GM18511 (cell line): ENCODE results near the gene NXT1.

Experiments
- ATAC-seq: cut with Tn5 transposase; IDR thresholded peaks from one replicate; pipeline ENCODE4 v1.9.1; 2021; ENCODE audit warnings: mild to moderate bottlenecking, moderate library complexity; ENCODE audit not compliant: unreplicated experiment

NXT1 gene

DNA sequence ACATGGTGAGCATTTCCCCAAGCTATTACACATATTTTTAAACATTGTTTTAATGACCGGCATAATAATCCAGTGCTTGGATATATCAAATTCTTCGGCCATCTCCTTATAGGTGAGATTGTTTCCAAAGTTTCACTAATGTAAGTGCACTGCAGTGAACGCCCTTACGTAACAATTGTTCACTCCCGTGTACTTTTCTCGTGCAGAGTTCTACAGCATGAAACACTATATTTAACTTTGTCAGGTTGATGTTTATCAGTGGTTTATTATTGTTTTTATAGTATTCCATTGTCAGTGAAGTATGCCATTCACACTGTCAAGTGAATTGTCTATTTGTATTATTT is 7.9 kb downstream of the NXT1 start:
- no peak for ATAC-seq

DNA sequence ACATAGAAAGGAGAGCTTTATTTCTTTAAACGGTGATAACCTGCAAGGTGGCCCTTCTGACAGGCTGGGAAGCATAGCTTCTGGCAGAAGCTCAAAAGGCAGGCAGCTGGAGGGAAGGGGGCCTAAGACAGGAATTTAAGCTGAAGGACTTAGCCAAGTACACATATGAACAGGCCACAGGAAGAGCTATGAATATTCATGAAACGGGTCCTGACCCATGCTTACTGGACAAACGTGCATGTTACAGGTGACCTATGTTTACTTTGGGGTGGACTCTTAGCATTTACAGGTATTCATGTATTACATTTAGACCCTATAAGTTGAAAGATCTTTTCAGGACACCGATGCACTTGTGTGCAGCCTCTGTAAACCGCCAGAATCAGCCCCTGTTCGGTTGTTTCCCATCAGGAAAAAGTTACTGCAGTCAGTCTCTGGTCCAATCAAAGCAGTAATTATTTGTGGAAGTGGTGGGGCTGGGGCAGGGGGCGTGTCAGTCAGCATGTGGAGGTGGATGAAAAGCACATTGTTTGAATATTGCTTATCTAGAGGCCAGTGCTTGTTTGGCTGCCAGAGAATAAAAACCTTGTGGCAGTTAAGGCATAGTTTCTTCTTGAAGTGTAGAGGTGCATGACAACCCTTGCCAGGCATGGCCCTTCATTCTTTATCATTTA is 8.5 kb downstream of the NXT1 start:
- ATAC-seq, result no peak

DNA sequence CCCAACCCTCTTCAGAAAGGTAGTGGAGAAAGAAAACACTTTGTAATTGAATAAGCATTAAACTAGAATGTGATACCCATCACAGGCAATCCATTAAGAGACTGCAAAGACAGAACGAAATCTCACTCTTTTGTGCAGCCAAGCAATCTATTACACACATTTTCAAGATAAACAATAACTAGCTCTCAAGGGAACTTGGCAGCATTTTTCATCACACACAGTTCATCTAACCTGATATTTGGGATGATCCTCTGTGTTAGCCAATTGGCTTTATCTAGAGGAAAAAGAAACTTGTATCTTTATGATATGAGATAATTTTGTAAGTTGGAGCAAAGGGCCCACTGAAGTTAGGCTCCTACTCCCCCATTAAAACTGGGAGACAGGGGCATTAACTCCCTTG is 9.9 kb downstream of the NXT1 start:
- no peak for ATAC-seq

DNA sequence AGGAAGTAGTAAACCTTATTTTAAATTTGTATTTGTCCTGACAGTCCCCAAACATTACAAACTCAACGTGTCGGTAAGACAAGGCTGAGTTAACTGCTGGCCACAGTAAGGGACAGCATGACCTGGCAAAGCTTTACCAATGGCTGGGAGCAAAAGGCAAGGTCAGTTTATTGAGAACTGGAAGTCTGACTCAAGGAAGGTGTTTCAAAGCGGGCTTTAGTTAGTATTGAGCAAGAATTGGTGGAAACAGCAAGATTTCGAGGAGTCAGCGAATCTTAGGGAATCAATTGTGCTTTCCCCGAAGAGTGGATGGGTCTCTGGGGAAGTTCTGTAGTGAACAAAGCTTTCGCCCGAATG is 10.5 kb downstream of the NXT1 start:
- ATAC-seq, result no peak

- peak; percentile 66 for ATAC-seq
Observed at GRCh38 chr20:23361476-23362391, 11.1 kb downstream of the NXT1 start, which contains the start of gene GZF1. TSS of gene GZF1 (plus strand) at chr20:23362182. CDS start at chr20:23364384, 2,202 bp downstream.

DNA sequence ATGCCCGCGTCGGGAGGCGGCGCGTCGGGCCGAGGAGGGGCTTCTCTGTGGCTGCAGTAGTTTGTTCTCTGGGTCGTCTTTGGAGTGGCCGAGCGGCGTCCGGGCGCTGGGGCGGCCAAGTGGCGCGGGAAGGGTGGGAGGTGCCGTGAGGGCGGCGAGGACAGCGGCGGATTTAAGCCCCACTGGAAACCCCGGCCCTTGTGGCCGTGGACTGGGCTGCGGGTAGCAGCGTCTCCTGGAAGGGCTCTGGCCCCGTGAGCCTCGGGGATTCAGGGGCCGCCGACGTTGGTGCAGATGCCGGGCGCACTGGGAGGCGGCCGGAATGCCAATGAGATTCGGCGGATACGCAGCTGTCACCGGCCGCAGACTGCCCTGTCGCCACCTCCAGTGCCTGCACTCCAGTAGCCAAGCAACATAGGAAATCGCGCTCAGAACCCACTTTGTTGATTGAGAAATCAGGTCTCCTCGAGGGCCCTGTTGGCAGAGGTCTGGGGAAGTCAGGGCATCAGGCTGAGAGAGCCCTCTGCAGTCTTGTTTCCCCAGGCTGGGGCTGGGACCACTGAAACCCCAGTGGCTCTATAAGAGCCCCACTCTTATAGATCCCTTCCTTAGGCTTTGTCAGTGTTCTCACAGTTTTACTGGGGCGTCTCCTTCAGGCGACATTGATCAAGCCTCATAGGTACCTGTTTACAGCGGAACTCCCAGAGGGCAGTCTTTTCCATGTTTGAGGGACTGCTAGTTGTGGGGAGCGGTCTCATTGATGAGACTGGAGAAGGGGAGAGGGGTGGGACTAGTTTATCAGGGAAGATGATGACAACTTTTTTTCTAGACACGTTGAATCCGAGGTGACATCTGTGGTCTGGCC is 12.0 kb downstream of the NXT1 start:
- peak; percentile 8 for ATAC-seq

- ATAC-seq, result no peak
Observed at GRCh38 chr20:23363257-23363649, 12.7 kb downstream of the NXT1 start.

GRCh38 chr20:23365390-23366165 is 15.0 kb downstream of the NXT1 start:
- ATAC-seq, result no peak

DNA sequence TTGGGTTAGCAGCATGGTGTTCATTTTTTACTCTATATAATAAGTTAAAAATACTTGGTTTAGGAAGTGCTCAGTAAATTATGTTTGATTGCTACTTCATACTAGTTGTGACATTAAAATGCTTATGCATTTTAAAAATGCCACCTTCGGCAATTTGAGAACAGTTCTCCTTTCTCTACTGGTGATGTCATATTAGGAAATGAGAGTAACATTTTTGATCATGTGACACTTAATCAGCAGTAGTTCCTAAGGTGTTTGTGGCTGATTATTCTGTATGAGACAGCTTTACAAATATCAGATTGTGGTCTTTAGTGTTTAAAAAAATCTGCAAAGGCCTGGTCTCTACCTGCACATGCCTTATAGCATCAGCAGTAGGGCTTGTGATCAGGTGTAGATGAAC is 15.8 kb downstream of the NXT1 start:
- ATAC-seq, result no peak

- ATAC-seq, result no peak
Observed at GRCh38 chr20:23367770-23368169, 17.2 kb downstream of the NXT1 start.

- no peak for ATAC-seq
Observed at GRCh38 chr20:23368316-23369071, 17.9 kb downstream of the NXT1 start.

DNA sequence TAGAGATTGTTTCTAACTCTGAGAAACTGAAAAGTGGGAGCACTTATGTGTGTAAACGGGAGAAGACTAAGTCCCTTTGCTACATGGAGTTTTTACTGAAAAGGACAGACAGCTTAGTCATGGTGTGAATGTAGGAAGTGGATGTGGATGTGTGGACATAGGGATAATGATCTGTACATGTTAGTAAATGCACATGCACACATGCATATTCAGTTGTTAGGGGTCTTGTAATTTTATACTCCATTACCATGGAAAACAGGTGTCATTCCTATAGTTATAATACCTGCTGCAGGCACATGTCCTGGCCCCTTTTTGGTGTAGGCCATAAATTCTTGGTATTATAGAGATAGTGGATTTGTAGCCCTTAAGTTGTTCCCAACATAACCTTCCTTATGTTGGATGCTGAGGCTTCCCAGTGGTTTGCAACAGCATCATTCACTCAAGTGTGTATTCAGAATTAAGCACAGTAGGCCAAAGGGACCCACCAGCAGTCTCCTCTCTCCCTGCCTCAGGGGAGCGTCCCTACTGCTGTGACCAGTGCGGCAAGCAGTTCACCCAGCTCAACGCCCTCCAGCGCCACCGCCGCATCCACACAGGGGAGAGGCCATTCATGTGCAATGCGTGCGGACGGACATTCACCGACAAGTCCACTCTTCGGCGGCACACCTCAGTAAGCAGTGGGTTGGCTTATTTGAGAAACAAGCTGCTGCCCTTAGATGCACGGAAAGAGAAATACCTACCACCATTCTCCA is 18.7 kb downstream of the NXT1 start:
- ATAC-seq, result no peak

DNA sequence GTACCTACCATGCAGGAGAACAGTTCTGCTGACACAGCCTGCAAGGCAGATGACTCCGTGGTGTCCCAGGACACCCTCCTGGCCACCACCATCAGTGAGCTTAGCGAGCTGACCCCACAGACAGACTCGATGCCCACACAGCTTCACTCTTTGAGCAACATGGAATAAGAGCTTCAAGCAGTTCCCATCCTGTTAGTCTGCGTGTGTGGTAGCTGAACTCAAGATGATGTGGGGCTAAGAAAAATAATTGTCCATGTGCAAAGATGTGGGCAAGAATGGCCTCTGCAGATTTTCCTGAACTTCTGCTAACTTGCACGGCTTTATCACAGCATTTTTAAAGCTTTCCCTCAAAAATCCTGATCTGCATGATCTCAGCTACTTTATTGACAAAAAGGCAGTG is 19.7 kb downstream of the NXT1 start:
- no peak for ATAC-seq

GRCh38 chr20:23370873-23371272 is 20.3 kb downstream of the NXT1 start:
- no peak for ATAC-seq

DNA sequence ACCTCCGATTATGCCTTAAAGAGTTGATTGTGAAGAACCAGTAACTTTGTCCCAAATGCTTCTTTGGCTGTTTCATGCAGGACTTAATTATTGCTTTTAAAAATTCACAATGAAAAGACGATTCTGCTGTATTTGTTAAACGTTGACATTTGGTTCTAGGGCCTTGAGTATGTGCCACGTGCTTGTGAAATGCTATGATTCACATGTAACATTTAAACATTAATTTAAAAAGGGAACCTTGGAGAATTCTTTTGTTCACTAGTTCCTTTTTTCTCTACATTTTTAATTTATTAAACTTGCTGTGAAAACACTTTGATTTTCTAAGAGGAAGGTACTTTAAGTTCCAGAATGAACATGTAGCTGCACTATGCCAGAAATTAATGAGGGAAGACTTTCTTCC is 20.9 kb downstream of the NXT1 start:
- no peak for ATAC-seq

- no peak for ATAC-seq
Observed at GRCh38 chr20:23374441-23374840, 23.9 kb downstream of the NXT1 start.

GRCh38 chr20:23375827-23376226 is 25.2 kb downstream of the NXT1 start:
- no peak for ATAC-seq

GRCh38 chr20:23379772-23380171 is 29.2 kb downstream of the NXT1 start:
- ATAC-seq, result no peak

DNA sequence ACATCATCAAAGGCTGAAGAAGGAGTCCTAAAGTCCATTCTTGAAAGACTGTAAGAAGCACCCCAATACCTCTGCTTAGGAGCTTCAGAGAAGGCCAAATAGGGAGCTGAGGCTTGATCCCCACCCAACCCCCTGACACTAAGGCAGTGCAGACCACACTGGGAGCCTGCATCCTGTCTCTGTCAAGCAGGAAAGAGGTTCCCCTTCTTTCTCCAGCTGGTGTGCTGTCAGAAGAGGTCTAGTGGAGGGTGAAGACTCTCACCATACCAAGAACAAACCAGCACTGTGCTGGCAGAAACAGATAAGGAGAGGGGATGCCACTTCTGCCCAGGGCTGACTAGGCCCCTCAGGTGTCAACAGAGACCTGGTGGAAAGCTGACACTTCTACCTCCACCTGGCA is 31.3 kb downstream of the NXT1 start:
- ATAC-seq, result no peak
